Measurements from ENCODE around the gene SYT7.

GRCh38 chr11:61528114-61528513 lies 52.8 kb downstream of the SYT7 start:
- TF ChIP-seq POLR2AphosphoS5 (IDR thresholded peaks at IDR 0.05; ENCODE audit: borderline replicate concordance, low read depth, low read length) (no peak), EZH2 (IDR thresholded peaks at IDR 0.05) (no peak)
